CD4-positive, CD25-positive, alpha-beta regulatory T cell (primary cell): Measurements from ENCODE around the gene RPP30. TPM values are rescaled to one million over a fixed set of nuclear protein-coding genes. Genes with fewer than 3 reads are reported as not detected.

Experiments used
- ATAC-seq, 2 donors: fragments of 150-1000 bp; cut with Tn5 transposase; one replicate each; pipeline ENCODE4 v1.10.0; 2021; ENCODE audit warnings: low read depth in 2 of 2, moderate number of reproducible peaks in 2 of 2, moderate library complexity in 1 of 2
- DNase-seq, 3 donors: peaks; one replicate each; pipeline versions ENCODE4 v3.0.0 to v3.0.0-alpha.2; 2012 to 2022; ENCODE audit warnings: mixed read lengths in 1 of 3
- H3K27ac ChIP-seq: one replicate; pipeline ENCODE4 v1.7.0; 2013; ENCODE audit warnings: mild to moderate bottlenecking, low read length; ENCODE audit not compliant: insufficient read depth, poor library complexity, severe bottlenecking
- H3K27me3 ChIP-seq: one replicate; pipeline ENCODE4 v1.7.0; 2013; ENCODE audit warnings: low read length; ENCODE audit not compliant: control insufficient read depth, insufficient read depth
- H3K36me3 ChIP-seq: one replicate; pipeline ENCODE4 v1.7.0; 2013; ENCODE audit warnings: mild to moderate bottlenecking, low read length, moderate library complexity; ENCODE audit not compliant: control insufficient read depth, insufficient read depth
- H3K4me1 ChIP-seq: 2 replicates; pipeline ENCODE4 v1.7.0; 2013; ENCODE audit warnings: mild to moderate bottlenecking, low read length; ENCODE audit not compliant: insufficient read depth, control insufficient read depth, poor library complexity, severe bottlenecking
- H3K4me3 ChIP-seq: one replicate; pipeline ENCODE4 v1.7.0; 2013; ENCODE audit warnings: low read depth, mild to moderate bottlenecking, low read length, moderate library complexity
- H3K9me3 ChIP-seq, 2 experiments: 1 replicate in 1 of 2; 2 replicates in 1 of 2; pipeline ENCODE4 v1.7.0; 2013; ENCODE audit warnings: low read length in 2 of 2, mild to moderate bottlenecking in 1 of 2, moderate library complexity in 1 of 2; ENCODE audit not compliant: control insufficient read depth in 2 of 2
- H3K27ac Mint-ChIP-seq, 3 donors: one replicate each; pipeline ENCODE4 v1.8.0; 2020 to 2022; ENCODE audit warnings: mild to moderate bottlenecking in 3 of 3, mixed read lengths in 3 of 3, moderate library complexity in 2 of 3
- H3K27me3 Mint-ChIP-seq: one replicate; pipeline ENCODE4 v1.8.0; 2022; ENCODE audit warnings: mild to moderate bottlenecking, mixed read lengths
- H3K36me3 Mint-ChIP-seq: one replicate; pipeline ENCODE4 v1.8.0; 2020; ENCODE audit warnings: mixed read lengths
- H3K4me1 Mint-ChIP-seq, 4 donors: one replicate each; pipeline ENCODE4 v1.8.0; 2020 to 2022; ENCODE audit warnings: mixed read lengths in 4 of 4, mild to moderate bottlenecking in 1 of 4
- H3K4me3 Mint-ChIP-seq, 4 donors: one replicate each; pipeline ENCODE4 v1.8.0; 2020 to 2022; ENCODE audit warnings: mild to moderate bottlenecking in 4 of 4, mixed read lengths in 4 of 4, moderate library complexity in 3 of 4
- H3K9me3 Mint-ChIP-seq, 7 donors: one replicate each; pipeline ENCODE4 v1.8.0; 2020 to 2022; ENCODE audit warnings: mixed read lengths in 7 of 7, mild to moderate bottlenecking in 3 of 7, moderate library complexity in 2 of 7
- polyA plus RNA-seq, 4 donors: library from polyadenylated mRNA; unstranded; fragments of 300-500 nt; fragmentation: Illumina TruSeq; gene quantifications; one replicate each; pipeline ENCODE4 v1.2.3, GENCODE V29; 2021
- total RNA-seq: library from RNA; stranded (reverse); gene quantifications from one replicate; pipeline ENCODE4 v1.2.3, GENCODE V29; 2022

Gene RPP30
- total and polyA plus RNA-seq, 5 donors from 2014 or later = 27.3 to 54.7 (median 53.5) TPM

- Histone ChIP-seq H3K9me3 (no peaks in the 10 kb centered on the region), H3K4me3 (no peak overlapping the region), H3K27ac (no peak overlapping the region), H3K4me1 (no peaks in the 10 kb centered on the region), H3K36me3 (no peaks in the 10 kb centered on the region), H3K27me3 (peaks cover 2% of the 10 kb centered on the region)
- H3K36me3 Mint-ChIP-seq = no peaks in the 10 kb centered on the region
- DNase-seq (no peak), ATAC-seq (no peak)
- peaks cover 8% of the 10 kb centered on the region for H3K27me3 Mint-ChIP-seq
- H3K4me3 Mint-ChIP-seq = no peak overlapping the region
- H3K27ac Mint-ChIP-seq = no peak overlapping the region
- no peaks in the 10 kb centered on the region for H3K4me1 Mint-ChIP-seq
- no peaks in the 10 kb centered on the region for H3K9me3 Mint-ChIP-seq
Observed at GRCh38 chr10:90930070-90930837, 58.5 kb downstream of the RPP30 start.

- Mint-ChIP-seq H3K36me3 (no peaks in the 10 kb centered on the region), H3K27ac (no peak overlapping the region), H3K27me3 (peaks cover 8% of the 10 kb centered on the region), H3K4me3 (no peak overlapping the region), H3K9me3 (no peaks in the 10 kb centered on the region), H3K4me1 (no peaks in the 10 kb centered on the region)
- DNase-seq = no peak
- H3K27ac ChIP-seq = no peak overlapping the region
- no peaks in the 10 kb centered on the region for H3K36me3 ChIP-seq
- H3K9me3 ChIP-seq = no peaks in the 10 kb centered on the region
- no peak overlapping the region for H3K4me3 ChIP-seq
- H3K4me1 ChIP-seq = no peaks in the 10 kb centered on the region
- ATAC-seq = no peak
- H3K27me3 ChIP-seq = peaks cover 3% of the 10 kb centered on the region
Observed at GRCh38 chr10:90930971-90931871, 59.4 kb downstream of the RPP30 start.

- Histone ChIP-seq H3K4me1 (no peaks in the 10 kb centered on the region), H3K27me3 (peaks cover 6% of the 10 kb centered on the region), H3K27ac (no peak overlapping the region), H3K36me3 (no peaks in the 10 kb centered on the region), H3K9me3 (no peaks in the 10 kb centered on the region), H3K4me3 (no peak overlapping the region)
- H3K27me3 Mint-ChIP-seq = peaks cover 5% of the 10 kb centered on the region
- DNase-seq = no peak
- H3K4me3 Mint-ChIP-seq = no peak overlapping the region
- no peaks in the 10 kb centered on the region for H3K36me3 Mint-ChIP-seq
- H3K9me3 Mint-ChIP-seq = no peaks in the 10 kb centered on the region
- H3K4me1 Mint-ChIP-seq = no peaks in the 10 kb centered on the region
- no peak overlapping the region for H3K27ac Mint-ChIP-seq
- no peak for ATAC-seq
Observed at GRCh38 chr10:90935581-90936275, 64.0 kb downstream of the RPP30 start.

- H3K4me1 Mint-ChIP-seq = no peaks in the 10 kb centered on the region
- Histone ChIP-seq H3K27ac (no peak overlapping the region), H3K36me3 (no peaks in the 10 kb centered on the region), H3K9me3 (no peaks in the 10 kb centered on the region), H3K27me3 (peaks cover 6% of the 10 kb centered on the region), H3K4me1 (no peaks in the 10 kb centered on the region), H3K4me3 (no peak overlapping the region)
- ATAC-seq (no peak), DNase-seq (no peak)
- no peak overlapping the region for H3K27ac Mint-ChIP-seq
- H3K4me3 Mint-ChIP-seq = no peak overlapping the region
- no peaks in the 10 kb centered on the region for H3K9me3 Mint-ChIP-seq
- no peaks in the 10 kb centered on the region for H3K36me3 Mint-ChIP-seq
- H3K27me3 Mint-ChIP-seq = peaks cover 5% of the 10 kb centered on the region
Observed at GRCh38 chr10:90936276-90936659, 64.5 kb downstream of the RPP30 start.

- H3K9me3 ChIP-seq = no peaks in the 10 kb centered on the region
Observed at GRCh38 chr10:90937645-90938258, 66.0 kb downstream of the RPP30 start.

GRCh38 chr10:90939116-90939515, 67.3 kb downstream of the RPP30 start:
- H3K27ac Mint-ChIP-seq = no peak overlapping the region
- H3K27me3 Mint-ChIP-seq = peaks cover 5% of the 10 kb centered on the region
- Histone ChIP-seq H3K9me3 (no peaks in the 10 kb centered on the region), H3K4me1 (no peaks in the 10 kb centered on the region), H3K27ac (no peak overlapping the region), H3K4me3 (no peak overlapping the region), H3K36me3 (no peaks in the 10 kb centered on the region), H3K27me3 (peaks cover 6% of the 10 kb centered on the region)
- H3K4me1 Mint-ChIP-seq = no peaks in the 10 kb centered on the region
- H3K36me3 Mint-ChIP-seq = no peaks in the 10 kb centered on the region
- no peak for DNase-seq
- H3K9me3 Mint-ChIP-seq = no peaks in the 10 kb centered on the region
- no peak overlapping the region for H3K4me3 Mint-ChIP-seq
- ATAC-seq = no peak

More at GRCh38 chr10:90937645-90938258, 66.0 kb downstream of the RPP30 start:
- no peak for DNase-seq
- H3K4me1 Mint-ChIP-seq = no peaks in the 10 kb centered on the region
- H3K27ac ChIP-seq = no peak overlapping the region
- H3K4me3 Mint-ChIP-seq = peak overlapping the region in 1 of 4 donors; percentile 72
- no peaks in the 10 kb centered on the region for H3K36me3 Mint-ChIP-seq
- H3K4me1 ChIP-seq = no peaks in the 10 kb centered on the region
- H3K4me3 ChIP-seq = no peak overlapping the region
- no peaks in the 10 kb centered on the region for H3K9me3 Mint-ChIP-seq
- no peak for ATAC-seq
- H3K36me3 ChIP-seq = no peaks in the 10 kb centered on the region
- peaks cover 5% of the 10 kb centered on the region for H3K27me3 Mint-ChIP-seq
- peaks cover 6% of the 10 kb centered on the region for H3K27me3 ChIP-seq
- H3K27ac Mint-ChIP-seq = no peak overlapping the region

GRCh38 chr10:90939648-90940047, 67.9 kb downstream of the RPP30 start:
- H3K4me1 ChIP-seq = no peaks in the 10 kb centered on the region
- Mint-ChIP-seq H3K36me3 (no peaks in the 10 kb centered on the region), H3K4me3 (no peak overlapping the region), H3K27me3 (peaks cover 5% of the 10 kb centered on the region), H3K27ac (no peak overlapping the region), H3K4me1 (no peaks in the 10 kb centered on the region), H3K9me3 (no peaks in the 10 kb centered on the region)
- H3K9me3 ChIP-seq = no peaks in the 10 kb centered on the region
- ATAC-seq (no peak), DNase-seq (no peak)
- H3K36me3 ChIP-seq = no peaks in the 10 kb centered on the region
- H3K27me3 ChIP-seq = peaks cover 6% of the 10 kb centered on the region
- H3K4me3 ChIP-seq = no peak overlapping the region
- no peak overlapping the region for H3K27ac ChIP-seq
